Lower leg skin (tissue), 4 donors: ENCODE measurements around the gene GTSE1. TPM values are rescaled to one million over a fixed set of nuclear protein-coding genes. Genes with fewer than 3 reads are reported as not detected.
"Not testable (repeated sequence)": the region's sequence is repeated elsewhere in the genome, so short reads cannot be mapped to it uniquely, and the experiment has no call there.

Experiments used
- DNase-seq, 2 donors: peaks; one replicate each; pipeline ENCODE4 v3.0.0-alpha.2; 2019; ENCODE audit warnings: low spot score in 2 of 2
- H3K4me3 ChIP-seq: fragments of 200-600 bp; sonication (generic); 2 replicates; pipeline ENCODE4 v1.5.1; 2017; ENCODE audit warnings: mild to moderate bottlenecking, low read depth; ENCODE audit not compliant: poor library complexity, severe bottlenecking
- CTCF ChIP-seq, 3 donors: fragments of 450-650 bp; IDR thresholded peaks; one replicate each; pipeline ENCODE4 v1.5.1; 2016; ENCODE audit warnings: antibody characterized with exemption in 3 of 3, mild to moderate bottlenecking in 3 of 3, moderate library complexity in 2 of 3
- POLR2A ChIP-seq, 2 donors: fragments of 450-650 bp; IDR thresholded peaks; one replicate each; pipeline ENCODE4 v1.6.1; 2016 to 2017; ENCODE audit warnings: antibody characterized with exemption in 2 of 2, mild to moderate bottlenecking in 1 of 2, moderate library complexity in 1 of 2
- WGBS, 2 donors: methylation state at CpG; one replicate each; pipeline ENCODE4 v1.1.5; 2018; 5-methylcytosine and 5-hydroxymethylcytosine counted together
- intact Hi-C: fragments of 100-400 bp; cut with DNase I; formaldehyde crosslinking; loops from one replicate; pipeline ENCODE4 v1.15.0; 2023; ENCODE audit warnings: low total_unique reads
- total RNA-seq, 4 donors: library from RNA; depleted of rRNA; stranded (reverse); fragments of >200 nt; gene quantifications; one replicate each; pipeline ENCODE4 v1.1.0, GENCODE V29; 2016

The GTSE1 gene
- total RNA-seq, 4 donors from 2014 or later: 0.44 to 1.5 (median 0.91) TPM

DNA sequence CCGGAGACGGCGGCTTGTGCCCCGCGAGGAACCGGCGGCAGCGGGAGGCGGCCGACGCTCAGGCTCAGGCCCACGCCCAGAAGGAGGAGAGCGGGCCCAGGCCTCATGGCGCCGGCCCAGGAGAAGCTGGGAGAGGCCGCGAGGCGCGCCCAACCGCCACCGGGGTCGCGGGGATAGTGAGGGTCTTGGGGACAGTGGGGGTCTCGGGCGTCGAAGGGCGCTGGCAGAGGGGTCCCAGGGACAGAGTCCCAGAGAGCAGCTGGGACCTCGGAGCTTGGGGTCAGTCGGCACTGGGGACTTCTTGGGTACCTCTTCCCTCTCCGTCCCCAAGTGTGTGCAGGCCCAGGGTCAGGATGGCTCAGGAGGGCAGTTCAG lies 33.5 kb upstream of the GTSE1 start, which contains the start of gene PKDREJ:
PKDREJ (minus strand) TSS at position 128 of the 375 bp plus-strand sequence; CDS start at position 107, 21 bp downstream.
- TF ChIP-seq POLR2A (IDR thresholded peaks at IDR 0.05): no peak
- TF ChIP-seq CTCF (IDR thresholded peaks at IDR 0.05): no peak
- 52 to 82% methylated on average over 7 to 22 of the region's 30 CpGs for WGBS, 2 donors
- no peak within 1 kb of the TSS for H3K4me3 ChIP-seq
- no peak for DNase-seq
- intact Hi-C loops: no loop called here

DNA sequence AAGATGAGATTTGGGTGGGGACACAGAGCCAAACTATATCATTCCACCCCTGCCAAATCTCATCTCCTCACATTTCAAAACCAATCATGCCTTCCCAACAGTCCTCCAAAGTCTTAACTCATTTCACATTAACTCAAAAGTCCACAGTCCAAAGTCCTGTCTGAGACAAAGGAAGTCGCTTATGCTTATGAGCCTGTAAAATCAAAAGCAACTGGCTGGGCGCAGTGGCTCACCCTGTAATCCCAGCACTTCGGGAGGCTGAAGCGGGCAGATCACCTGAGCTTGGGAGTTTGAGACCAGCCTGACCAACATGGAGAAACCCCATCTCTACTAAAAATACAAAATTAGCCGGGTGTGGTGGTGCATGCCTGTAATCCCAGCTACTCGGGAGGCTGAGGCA lies 32.1 kb upstream of the GTSE1 start:
- H3K4me3 ChIP-seq, intact Hi-C loops: not testable (repeated sequence)
- 99 to 100% methylated on average over 6 of the region's 6 CpGs for WGBS, 2 donors
- DNase-seq: peak in 1 of 2 donors; percentile 53

DNA sequence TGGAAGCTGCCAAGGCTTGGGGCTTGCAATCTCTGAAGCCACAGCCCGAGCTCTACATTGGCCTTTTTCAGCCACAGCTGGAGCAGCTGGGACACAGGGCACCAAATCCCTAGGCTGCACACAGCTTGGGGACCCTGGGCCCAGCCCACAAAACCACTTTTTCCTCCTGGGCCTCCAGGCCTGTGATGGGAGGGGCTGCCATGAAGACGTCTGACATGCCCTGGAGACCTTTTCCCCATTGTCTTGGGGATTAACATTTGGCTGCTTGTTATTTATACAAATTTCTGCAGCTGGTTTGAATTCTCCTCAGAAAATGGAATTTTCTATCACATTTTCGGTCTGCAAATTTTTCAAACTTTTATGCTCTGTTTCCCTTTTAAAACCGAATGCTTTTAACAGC lies 31.0 kb upstream of the GTSE1 start:
- 69 to 85% methylated on average over 3 to 4 of the region's 4 CpGs for WGBS, 2 donors
- DNase-seq, intact Hi-C loops, H3K4me3 ChIP-seq: not testable (repeated sequence)

DNA sequence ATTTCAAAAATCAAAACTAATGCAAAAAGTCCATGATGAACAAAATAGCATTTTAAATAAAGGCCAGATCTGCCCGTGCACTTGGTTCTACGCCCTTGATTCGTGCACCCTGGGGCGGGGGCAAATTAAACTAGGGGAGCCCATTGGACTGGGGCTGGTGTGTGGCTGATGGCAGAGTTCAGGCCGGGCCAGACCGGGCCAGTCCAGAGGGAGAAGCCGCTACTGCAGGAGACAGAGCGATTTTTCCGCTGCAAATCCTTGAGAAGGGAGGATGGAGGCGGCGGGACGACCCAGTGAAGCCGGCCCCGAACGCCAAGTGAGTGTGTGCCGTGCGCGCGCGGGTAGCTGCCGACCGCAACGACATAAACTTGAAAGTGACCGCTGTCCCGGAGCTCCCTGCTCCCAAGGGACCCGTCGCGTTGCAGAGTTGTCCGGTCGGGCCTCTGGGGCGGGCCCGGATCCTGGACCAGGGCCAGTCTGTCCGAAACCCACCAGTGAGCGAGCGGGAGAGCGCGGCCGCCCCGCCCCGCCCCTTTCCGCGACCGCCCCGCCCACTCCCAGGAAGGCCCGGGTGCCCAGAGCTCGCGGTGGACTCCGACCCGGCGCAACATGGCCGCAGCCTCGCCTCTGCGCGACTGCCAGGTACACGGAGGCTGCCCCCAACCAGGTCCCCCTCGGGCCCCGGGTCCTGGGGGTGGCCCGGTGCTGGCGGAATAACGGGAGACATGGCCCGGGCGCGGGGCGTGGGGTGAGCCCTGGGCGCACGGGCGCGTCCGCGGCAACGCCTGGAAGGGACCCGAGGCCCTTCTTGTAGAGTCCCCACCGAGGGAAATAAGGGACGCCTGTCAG lies 29.0 kb upstream of the GTSE1 start, which contains the start of gene TTC38:
TTC38 (plus strand) TSS at position 578 of the 849 bp plus-strand sequence; CDS start at position 610, 32 bp downstream.
- WGBS, 2 donors: 1% methylated on average over 38 to 44 of the region's 74 CpGs
- no peak for TF ChIP-seq CTCF (IDR thresholded peaks at IDR 0.05)
- TF ChIP-seq POLR2A (IDR thresholded peaks at IDR 0.05): no peak
- DNase-seq: peak; percentile 85 to 97
- intact Hi-C loops: no loop called here
- H3K4me3 ChIP-seq: peak within 1 kb of the TSS; percentile 75

DNA sequence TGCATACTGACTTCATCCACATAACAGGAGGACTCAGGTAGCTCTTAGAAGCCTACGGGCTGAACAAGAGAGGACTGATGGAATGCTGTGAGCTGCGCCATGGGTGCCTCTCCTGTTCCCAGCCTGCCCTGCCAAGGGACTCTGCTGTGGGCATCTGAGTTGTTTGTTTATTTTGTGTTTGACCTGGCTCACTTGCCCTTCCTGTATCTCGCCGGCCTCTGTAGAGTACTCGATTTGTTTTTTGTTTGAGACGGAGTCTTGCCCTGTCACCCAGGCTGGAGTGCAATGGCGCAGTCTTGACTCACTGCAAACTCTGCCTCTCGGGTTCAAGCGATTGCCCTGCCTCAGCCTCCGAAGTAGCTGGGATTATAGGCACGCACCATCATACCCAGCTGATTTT lies 27.1 kb upstream of the GTSE1 start:
- no peak for TF ChIP-seq CTCF (IDR thresholded peaks at IDR 0.05)
- no peak for TF ChIP-seq POLR2A (IDR thresholded peaks at IDR 0.05)
- DNase-seq: no peak
- no peak overlapping the region for H3K4me3 ChIP-seq
- 90 to 94% methylated on average over 11 of the region's 11 CpGs for WGBS, 2 donors
- intact Hi-C loops: no loop called here

GRCh38 chr22:46272196-46272595 lies 24.5 kb upstream of the GTSE1 start:
- no peak for TF ChIP-seq CTCF (IDR thresholded peaks at IDR 0.05)
- TF ChIP-seq POLR2A (IDR thresholded peaks at IDR 0.05): no peak
- 95 to 98% methylated on average over 8 of the region's 8 CpGs for WGBS, 2 donors
- no peak for DNase-seq

More at GRCh38 chr22:46272196-46272595, 24.5 kb upstream of the GTSE1 start:
- no peak overlapping the region for H3K4me3 ChIP-seq
- intact Hi-C loops: no loop called here
